ENCODE results near the gene RALGAPB.

RALGAPB gene

GRCh38 chr20:38545771-38546170 lies 73.1 kb downstream of the RALGAPB start:
- DNase-seq (ENCODE audit: low read depth, low spot score): no peak

- no peak for DNase-seq (ENCODE audit: low read depth, low spot score)
These were observed 74.8 kb downstream of the RALGAPB start for GRCh38 chr20:38547288-38548085.

GRCh38 chr20:38548356-38549083 lies 75.9 kb downstream of the RALGAPB start:
- DNase-seq (ENCODE audit: low read depth, low spot score): no peak

- DNase-seq (ENCODE audit: low read depth, low spot score): no peak
These were observed 77.6 kb downstream of the RALGAPB start for GRCh38 chr20:38550274-38550673.

GRCh38 chr20:38551056-38551626 lies 78.5 kb downstream of the RALGAPB start:
- no peak for DNase-seq (ENCODE audit: low read depth, low spot score)

- DNase-seq (ENCODE audit: low read depth, low spot score): no peak
These were observed 82.3 kb downstream of the RALGAPB start for GRCh38 chr20:38554986-38555385.

- DNase-seq (ENCODE audit: low read depth, low spot score): no peak
These were observed 82.8 kb downstream of the RALGAPB start for GRCh38 chr20:38555395-38555794.

GRCh38 chr20:38557174-38557573 lies 84.5 kb downstream of the RALGAPB start:
- no peak for DNase-seq (ENCODE audit: low read depth, low spot score)

- DNase-seq (ENCODE audit: low read depth, low spot score): no peak
These were observed 86.1 kb downstream of the RALGAPB start for GRCh38 chr20:38558596-38559360.

- DNase-seq (ENCODE audit: low read depth, low spot score): no peak
These were observed 87.1 kb downstream of the RALGAPB start for GRCh38 chr20:38559764-38560163.

- no peak for DNase-seq (ENCODE audit: low read depth, low spot score)
These were observed 91.3 kb downstream of the RALGAPB start for GRCh38 chr20:38563802-38564431.

GRCh38 chr20:38564680-38565079 lies 92.0 kb downstream of the RALGAPB start:
- no peak for DNase-seq (ENCODE audit: low read depth, low spot score)

GRCh38 chr20:38566036-38566598 lies 93.5 kb downstream of the RALGAPB start:
- peak; percentile 13 for DNase-seq (ENCODE audit: low read depth, low spot score)

- no peak for DNase-seq (ENCODE audit: low read depth, low spot score)
These were observed 97.3 kb downstream of the RALGAPB start for GRCh38 chr20:38569747-38570525.

- DNase-seq (ENCODE audit: low read depth, low spot score): no peak
These were observed 100.8 kb downstream of the RALGAPB start for GRCh38 chr20:38573413-38573812.

- no peak for DNase-seq (ENCODE audit: low read depth, low spot score)
These were observed 106.7 kb downstream of the RALGAPB start for GRCh38 chr20:38579219-38579910.

GRCh38 chr20:38579921-38580320 lies 107.3 kb downstream of the RALGAPB start:
- no peak for DNase-seq (ENCODE audit: low read depth, low spot score)

GRCh38 chr20:38581013-38581412 lies 108.4 kb downstream of the RALGAPB start, which contains the start of gene ADIG:
Gene ADIG, plus strand, starts transcription at chr20:38581197. Its CDS starts 54 bp downstream, at chr20:38581251.
- DNase-seq (ENCODE audit: low read depth, low spot score): peak; percentile 54

- peak; percentile 48 for DNase-seq (ENCODE audit: low read depth, low spot score)
These were observed 109.3 kb downstream of the RALGAPB start for GRCh38 chr20:38581830-38582358.
